GM12878 (cell line): Measurements from ENCODE around the gene ITGB1BP2. TPM values are rescaled to one million over a fixed set of nuclear protein-coding genes. Genes with fewer than 3 reads are reported as not detected.
"Not testable (repeated sequence)": the region's sequence is repeated elsewhere in the genome, so short reads cannot be mapped to it uniquely, and the experiment has no call there.

Experiments used
- ATAC-seq: fragments of 200-7000 bp; cut with Tn5 transposase; 3 replicates; pipeline ENCODE4 v1.9.1; 2020; ENCODE audit warnings: mild to moderate bottlenecking, moderate library complexity
- BruUV-seq: library from RNA; stranded (reverse); fragments of 400-500 nt; replicated peaks from 2 replicates; lab custom pipeline; 2021; lab: Mats Ljungman, UMichigan
- CTCF ChIA-PET: fragments of 300-600 bp; sonication (Branson Sonifier 250); formaldehyde crosslinking; extraction: SDS; loops from one replicate; lab custom pipeline; 2021; ENCODE audit warnings: inconsistent platforms; lab: Yijun Ruan, JAX
- POLR2A ChIA-PET: fragments of 350-600 bp; formaldehyde crosslinking; extraction: SDS; loops from one replicate; lab custom pipeline; 2021; ENCODE audit warnings: inconsistent platforms; lab: Charles Lee
- RAD21 ChIA-PET: fragments of 300-600 bp; sonication (Branson Sonifier 250); formaldehyde crosslinking; loops from one replicate; lab custom pipeline; 2023; ENCODE audit warnings: antibody characterized with exemption; ENCODE audit not compliant: unreplicated experiment; lab: Charles Lee
- SMC1A ChIA-PET: fragments of 300-600 bp; sonication (Branson Sonifier 250); formaldehyde crosslinking; loops from one replicate; lab custom pipeline; 2023; ENCODE audit not compliant: unreplicated experiment, uncharacterized antibody; lab: Charles Lee
- DNase-seq: peaks from one replicate; pipeline ENCODE4 v3.0.0-alpha.2; 2011; ENCODE audit warnings: low read depth, low spot score
- FAIRE-seq: peaks from 3 replicates; lab custom pipeline; 2011; peaks lifted over from hg19 to GRCh38; lab: Jason Lieb, UNC
- H2AFZ ChIP-seq: 2 replicates; pipeline ENCODE4 v1.6.0; 2011; ENCODE audit warnings: low read depth, low read length, control low read depth; ENCODE audit not compliant: control insufficient read depth
- H3K27ac ChIP-seq: 2 replicates; pipeline ENCODE4 v1.5.1; 2011; ENCODE audit warnings: control low read depth; ENCODE audit not compliant: control insufficient read depth, insufficient read depth
- H3K27me3 ChIP-seq, 2 experiments: replicated peaks in 1 of 2; 2 replicates each; pipeline versions ENCODE4 v1.6.0 to v1.6.1; 2011; ENCODE audit warnings: low read length in 1 of 2; ENCODE audit not compliant: control insufficient read depth in 2 of 2, insufficient read depth in 2 of 2
- H3K36me3 ChIP-seq, 2 experiments: 2 replicates each; pipeline ENCODE4 v1.5.1; 2011; ENCODE audit warnings: low read length in 1 of 2; ENCODE audit not compliant: control insufficient read depth in 2 of 2, insufficient read depth in 2 of 2
- H3K4me1 ChIP-seq: 2 replicates; pipeline ENCODE4 v1.6.1; 2011; ENCODE audit warnings: mild to moderate bottlenecking, low read length, moderate library complexity, mixed read lengths; ENCODE audit not compliant: control insufficient read depth, insufficient read depth
- H3K4me2 ChIP-seq: 2 replicates; pipeline ENCODE4 v1.6.0; 2011; ENCODE audit warnings: control low read depth; ENCODE audit not compliant: control insufficient read depth, insufficient read depth
- H3K4me3 ChIP-seq: fragments of 200-600 bp; sonication (generic); 2 replicates; pipeline ENCODE4 v1.5.1; 2016
- H3K79me2 ChIP-seq: 2 replicates; pipeline ENCODE4 v1.6.0; 2011; ENCODE audit warnings: low read length; ENCODE audit not compliant: control insufficient read depth, insufficient read depth
- H3K9ac ChIP-seq: 2 replicates; pipeline ENCODE4 v1.8.0; 2011; ENCODE audit warnings: low read length, control low read depth, mixed read lengths; ENCODE audit not compliant: control insufficient read depth, insufficient read depth
- H3K9me3 ChIP-seq: replicated peaks from 3 replicates; pipeline ENCODE4 v1.5.1; 2011; ENCODE audit warnings: mild to moderate bottlenecking, low read length; ENCODE audit not compliant: control insufficient read depth, insufficient read depth
- H4K20me1 ChIP-seq: 2 replicates; pipeline ENCODE4 v1.6.0; 2011; ENCODE audit not compliant: control insufficient read depth, insufficient read depth
- POU2F2 ChIP-seq: IDR thresholded peaks from 3 replicates; pipeline ENCODE4 v1.6.1; 2011; ENCODE audit warnings: low read depth, mild to moderate bottlenecking, low read length, borderline replicate concordance
- WGBS: methylation state at CpG from one replicate; pipeline ENCODE4 v1.1.6; 2016; ENCODE audit warnings: low lambda C conversion rate; ENCODE audit not compliant: insufficient replicate concordance, insufficient coverage; ENCODE audit errors: missing lambda C conversion rate; 5-methylcytosine and 5-hydroxymethylcytosine counted together
- in situ Hi-C: fragments of 300-500 bp; cut with MboI; formaldehyde crosslinking; loops from 9 replicates; pipeline ENCODE4 v1.14.3; 2018; ENCODE audit warnings: mixed read lengths
- intact Hi-C: fragments of 100-400 bp; cut with micrococcal nuclease; formaldehyde crosslinking; loops from one replicate; pipeline ENCODE4 v1.14.2; 2022; ENCODE audit not compliant: unreplicated experiment
- polyA plus RNA-seq, 11 experiments: library from polyadenylated mRNA; depleted of rRNA in 4 of 11; unstranded in 6 of 11; stranded (reverse) in 5 of 11; fragments of >200 nt; fragmentation: Nextera tagmentation in 4 of 11; fragmentation: Illumina TruSeq in 1 of 11; extraction: Ambion mirVana in 4 of 11; extraction: Trizol in 1 of 11; gene quantifications; 1 replicate in 1 of 11; 2 replicates in 10 of 11; pipeline versions ENCODE4 v1.2.1 to v1.2.3, GENCODE V29; 2011 to 2016; ENCODE audit warnings: inconsistent platforms in 2 of 11, missing spikeins in 2 of 11, low read depth in 1 of 11
- total RNA-seq, 4 experiments: library from RNA; depleted of rRNA in 3 of 4; stranded (reverse); fragments of >200 nt in 3 of 4; fragmentation: Illumina TruSeq in 1 of 4; extraction: Trizol in 1 of 4; gene quantifications; 2 replicates each; pipeline versions ENCODE4 v1.2.1 to v1.2.3, GENCODE V29; 2013 to 2021

Gene ITGB1BP2
- total and polyA plus RNA-seq, 10 of the 15 experiments (the other 5 are each of a cell fraction or from before 2014, with no cell fraction given): 0.50 to 2.9 (median 1.7) TPM

GRCh38 chrX:71269801-71270395 is 31.7 kb upstream of the ITGB1BP2 start:
- Histone ChIP-seq H4K20me1 (no peaks in the 10 kb centered on the region), H3K79me2 (no peaks in the 10 kb centered on the region), H3K36me3 (no peaks in the 10 kb centered on the region), H2AFZ (no peak overlapping the region), H3K4me1 (no peaks in the 10 kb centered on the region), H3K9ac (no peak overlapping the region), H3K4me2 (no peak overlapping the region), H3K9me3 (no peaks in the 10 kb centered on the region; the same call in 2 of the 3 replicates), H3K4me3 (no peak overlapping the region), H3K27me3 (no peaks in the 10 kb centered on the region), H3K27ac (no peak overlapping the region)
- BruUV-seq: no TSS peak
- FAIRE-seq (no peak), DNase-seq (no peak), ATAC-seq (no peak)
- in situ Hi-C loops: no loop called here
- 52% methylated on average over 18 of the region's 19 CpGs for WGBS
- intact Hi-C loops: no loop called here
- ChIA-PET SMC1A (no interaction called here), RAD21 (no interaction called here), CTCF (no interaction called here), POLR2A (no interaction called here)
- TF ChIP-seq POU2F2: no peak

- H2AFZ ChIP-seq, H3K4me3 ChIP-seq, ATAC-seq, H3K9me3 ChIP-seq, H3K27me3 ChIP-seq, H3K4me2 ChIP-seq, FAIRE-seq, in situ Hi-C loops, POLR2A ChIA-PET, H3K4me1 ChIP-seq, SMC1A ChIA-PET, DNase-seq, H3K27ac ChIP-seq, H3K9ac ChIP-seq, RAD21 ChIA-PET, intact Hi-C loops, H3K79me2 ChIP-seq, BruUV-seq, CTCF ChIA-PET, H3K36me3 ChIP-seq, H4K20me1 ChIP-seq: not testable (repeated sequence)
- 29% methylated on average over 2 of the region's 2 CpGs for WGBS
These were observed 29.2 kb upstream of the ITGB1BP2 start for GRCh38 chrX:71272313-71272712.

GRCh38 chrX:71281300-71281699 is 20.2 kb upstream of the ITGB1BP2 start:
- DNase-seq, RAD21 ChIA-PET, SMC1A ChIA-PET, H3K9ac ChIP-seq, BruUV-seq, H3K4me1 ChIP-seq, H4K20me1 ChIP-seq, POLR2A ChIA-PET, FAIRE-seq, ATAC-seq, CTCF ChIA-PET, H3K27ac ChIP-seq, in situ Hi-C loops, H3K36me3 ChIP-seq, H2AFZ ChIP-seq, H3K9me3 ChIP-seq, H3K27me3 ChIP-seq, H3K4me3 ChIP-seq, H3K4me2 ChIP-seq: not testable (repeated sequence)
- 89% methylated on average over 11 of the region's 11 CpGs for WGBS
- intact Hi-C loops: loop anchor here (5.0 to 10.0 kb wide), 2 partner anchors 86 to 186 kb away; partner anchors contain the start of genes FOXO4 and TAF1
- peaks cover 27% of the 10 kb centered on the region for H3K79me2 ChIP-seq
